ENCODE measurements around the gene ABCC4.

GRCh38 chr13:95234242-95234641 lies 67.0 kb downstream of the ABCC4 start:
- TF ChIP-seq CTCF (conservative IDR thresholded peaks at IDR 0.05 in 1 of 2, IDR thresholded peaks at IDR 0.05 in 1 of 2; ENCODE audit: low read depth in 1 of 2, low read length in 2 of 2), result no peak
- TF ChIP-seq EZH2 (IDR thresholded peaks at IDR 0.05; ENCODE audit: low read length, missing control alignments), result no peak
